ENCODE measurements around the gene PARP11. TPM values are rescaled to one million over a fixed set of nuclear protein-coding genes. Genes with fewer than 3 reads are reported as not detected.

Gene PARP11
- total RNA-seq, 1 experiment from 2014 or later, result 10.3 TPM

DNA sequence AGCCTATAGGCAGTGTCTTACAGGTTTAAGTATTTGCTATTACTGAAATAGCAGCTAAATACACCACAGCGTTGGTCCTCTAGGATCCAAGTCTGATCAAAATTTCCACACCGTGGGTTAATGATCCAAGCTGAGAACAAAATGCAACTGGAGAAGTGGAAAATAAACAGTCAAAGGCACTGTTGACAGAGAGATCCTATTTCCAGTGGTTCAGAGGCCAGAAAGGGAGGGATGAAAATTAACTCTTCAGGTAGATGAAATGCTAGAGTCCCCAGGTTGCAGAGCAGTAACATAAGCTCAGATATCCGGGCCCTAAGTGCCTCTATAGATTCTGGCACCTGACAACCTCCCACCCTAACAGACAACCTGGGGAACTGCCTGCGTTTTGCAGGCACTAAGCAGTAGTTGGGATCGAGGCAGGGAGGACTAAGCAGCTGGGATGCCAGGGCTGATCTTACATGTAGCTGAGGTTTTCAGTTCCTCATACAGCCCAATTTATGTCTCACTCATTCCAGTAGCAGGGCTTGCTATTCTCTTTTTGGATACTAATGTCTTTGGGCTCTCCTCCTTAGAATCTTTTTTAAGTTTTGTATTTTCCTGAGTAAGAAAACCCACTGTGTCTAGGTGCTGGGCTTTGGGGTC, 77.6 kb downstream of the PARP11 start:
- Mint-ChIP-seq H3K27ac (ENCODE audit: low read depth, unreplicated experiment) (no peak overlapping the region), H3K36me3 (ENCODE audit: insufficient read depth, unreplicated experiment) (no peaks in the 10 kb centered on the region), H3K27me3 (ENCODE audit: insufficient read depth, unreplicated experiment) (no peaks in the 10 kb centered on the region), H3K9me3 (ENCODE audit: unreplicated experiment) (no peaks in the 10 kb centered on the region), H3K4me1 (ENCODE audit: insufficient read depth, unreplicated experiment) (no peaks in the 10 kb centered on the region), H3K4me3 (ENCODE audit: unreplicated experiment) (no peak overlapping the region)
- intact Hi-C loops (cut with micrococcal nuclease), result no loop called here
- CTCF ChIA-PET, result interaction anchor here (0.6 to 2.9 kb wide), 6 partner anchors 9 to 520 kb away, joined by 3 to 17 read pairs (median 3); no protein-coding TSS in a partner anchor
- TF ChIP-seq, protein P1, sequence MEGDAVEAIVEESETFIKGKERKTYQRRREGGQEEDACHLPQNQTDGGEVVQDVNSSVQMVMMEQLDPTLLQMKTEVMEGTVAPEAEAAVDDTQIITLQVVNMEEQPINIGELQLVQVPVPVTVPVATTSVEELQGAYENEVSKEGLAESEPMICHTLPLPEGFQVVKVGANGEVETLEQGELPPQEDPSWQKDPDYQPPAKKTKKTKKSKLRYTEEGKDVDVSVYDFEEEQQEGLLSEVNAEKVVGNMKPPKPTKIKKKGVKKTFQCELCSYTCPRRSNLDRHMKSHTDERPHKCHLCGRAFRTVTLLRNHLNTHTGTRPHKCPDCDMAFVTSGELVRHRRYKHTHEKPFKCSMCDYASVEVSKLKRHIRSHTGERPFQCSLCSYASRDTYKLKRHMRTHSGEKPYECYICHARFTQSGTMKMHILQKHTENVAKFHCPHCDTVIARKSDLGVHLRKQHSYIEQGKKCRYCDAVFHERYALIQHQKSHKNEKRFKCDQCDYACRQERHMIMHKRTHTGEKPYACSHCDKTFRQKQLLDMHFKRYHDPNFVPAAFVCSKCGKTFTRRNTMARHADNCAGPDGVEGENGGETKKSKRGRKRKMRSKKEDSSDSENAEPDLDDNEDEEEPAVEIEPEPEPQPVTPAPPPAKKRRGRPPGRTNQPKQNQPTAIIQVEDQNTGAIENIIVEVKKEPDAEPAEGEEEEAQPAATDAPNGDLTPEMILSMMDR (IDR thresholded peaks at IDR 0.05; ENCODE audit: unreplicated experiment), result no peak
- DNase-seq (ENCODE audit: unreplicated experiment), result no peak
- POLR2A ChIA-PET, result interaction anchor here (0.7 kb wide), 1 partner anchor 335 kb away, joined by 3 read pairs; no protein-coding TSS in a partner anchor
- BruUV-seq (replicated peaks), result no TSS peak

DNA sequence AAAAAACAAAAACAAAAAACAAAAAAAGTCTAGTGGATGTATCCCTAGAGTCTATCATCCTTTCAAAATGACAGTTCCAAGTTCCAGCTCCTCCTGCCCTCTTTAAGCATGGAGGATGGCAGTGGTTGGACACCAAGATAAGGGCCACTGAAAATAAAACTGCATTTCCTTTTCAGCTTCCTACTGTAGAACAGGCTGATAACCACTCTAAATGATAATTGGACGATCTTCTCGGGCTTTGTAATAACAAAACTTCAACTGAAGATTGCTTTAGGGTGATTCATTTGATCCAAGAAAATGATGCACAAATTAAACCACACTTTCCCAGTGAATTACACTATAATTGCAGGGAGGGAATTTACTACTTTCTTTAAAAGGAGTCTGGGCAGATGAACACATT, 78.1 kb downstream of the PARP11 start:
- no TSS peak for BruUV-seq (replicated peaks)
- CTCF ChIA-PET, result interaction anchor here (1.0 to 2.9 kb wide), 4 partner anchors 9 to 495 kb away, joined by 3 to 17 read pairs (median 7); no protein-coding TSS in a partner anchor
- intact Hi-C loops (cut with micrococcal nuclease), result no loop called here

DNA sequence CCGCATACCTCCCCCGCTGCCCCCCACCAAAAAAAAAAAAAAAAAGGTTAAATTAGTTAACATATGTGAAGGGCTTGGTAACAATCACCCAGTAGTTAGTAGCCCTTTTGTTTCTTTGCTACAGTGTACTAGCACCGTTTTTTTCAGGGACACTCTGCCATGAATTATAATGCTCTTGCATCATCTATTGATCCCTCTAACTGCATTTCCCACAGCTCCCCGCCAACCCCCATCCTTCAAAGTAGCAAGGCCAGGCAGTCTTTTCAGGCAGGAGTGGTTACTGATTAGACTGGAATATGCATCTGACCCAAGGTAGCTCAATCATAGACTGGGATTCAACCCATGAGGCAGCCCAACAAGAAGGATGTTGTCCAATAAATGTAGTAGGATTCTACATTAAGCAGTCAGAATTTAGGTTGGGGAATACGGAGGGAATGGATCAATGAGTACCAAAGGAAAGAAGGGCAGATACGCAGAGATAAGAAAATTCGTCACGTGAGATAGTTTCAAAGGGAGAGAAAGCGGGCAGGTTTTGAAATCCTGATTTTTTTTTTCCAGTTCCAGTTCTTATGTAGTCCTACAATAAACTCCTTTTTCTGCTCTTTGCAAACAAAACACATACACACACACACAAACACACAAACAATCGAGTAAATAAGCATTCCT, 80.4 kb downstream of the PARP11 start:
- no peak for DNase-seq (ENCODE audit: unreplicated experiment)
- ChIA-PET CTCF (interaction anchor here (0.5 to 2.9 kb wide), 4 partner anchors 11 to 493 kb away, joined by 3 to 12 read pairs (median 4); no protein-coding TSS in a partner anchor), POLR2A (no interaction called here)
- Mint-ChIP-seq H3K27ac (ENCODE audit: low read depth, unreplicated experiment) (no peak overlapping the region), H3K4me1 (ENCODE audit: insufficient read depth, unreplicated experiment) (no peaks in the 10 kb centered on the region), H3K27me3 (ENCODE audit: insufficient read depth, unreplicated experiment) (no peaks in the 10 kb centered on the region), H3K9me3 (ENCODE audit: unreplicated experiment) (no peaks in the 10 kb centered on the region), H3K36me3 (ENCODE audit: insufficient read depth, unreplicated experiment) (no peaks in the 10 kb centered on the region), H3K4me3 (ENCODE audit: unreplicated experiment) (no peak overlapping the region)
- intact Hi-C loops (cut with micrococcal nuclease), result no loop called here
- BruUV-seq (replicated peaks), result no TSS peak
- TF ChIP-seq, protein P1 (IDR thresholded peaks at IDR 0.05; ENCODE audit: unreplicated experiment), result no peak

More for the DNA sequence above, 78.1 kb downstream of the PARP11 start:
- no peaks in the 10 kb centered on the region for H3K27me3 Mint-ChIP-seq (ENCODE audit: insufficient read depth, unreplicated experiment)
- POLR2A ChIA-PET, result interaction anchor here (0.7 kb wide), 1 partner anchor 335 kb away, joined by 3 read pairs; no protein-coding TSS in a partner anchor
- no peaks in the 10 kb centered on the region for H3K36me3 Mint-ChIP-seq (ENCODE audit: insufficient read depth, unreplicated experiment)
- no peaks in the 10 kb centered on the region for H3K9me3 Mint-ChIP-seq (ENCODE audit: unreplicated experiment)
- H3K4me3 Mint-ChIP-seq (ENCODE audit: unreplicated experiment), result no peak overlapping the region
- TF ChIP-seq, protein P1 (IDR thresholded peaks at IDR 0.05; ENCODE audit: unreplicated experiment), result no peak
- H3K27ac Mint-ChIP-seq (ENCODE audit: low read depth, unreplicated experiment), result no peak overlapping the region
- H3K4me1 Mint-ChIP-seq (ENCODE audit: insufficient read depth, unreplicated experiment), result no peaks in the 10 kb centered on the region
- no peak for DNase-seq (ENCODE audit: unreplicated experiment)

DNA sequence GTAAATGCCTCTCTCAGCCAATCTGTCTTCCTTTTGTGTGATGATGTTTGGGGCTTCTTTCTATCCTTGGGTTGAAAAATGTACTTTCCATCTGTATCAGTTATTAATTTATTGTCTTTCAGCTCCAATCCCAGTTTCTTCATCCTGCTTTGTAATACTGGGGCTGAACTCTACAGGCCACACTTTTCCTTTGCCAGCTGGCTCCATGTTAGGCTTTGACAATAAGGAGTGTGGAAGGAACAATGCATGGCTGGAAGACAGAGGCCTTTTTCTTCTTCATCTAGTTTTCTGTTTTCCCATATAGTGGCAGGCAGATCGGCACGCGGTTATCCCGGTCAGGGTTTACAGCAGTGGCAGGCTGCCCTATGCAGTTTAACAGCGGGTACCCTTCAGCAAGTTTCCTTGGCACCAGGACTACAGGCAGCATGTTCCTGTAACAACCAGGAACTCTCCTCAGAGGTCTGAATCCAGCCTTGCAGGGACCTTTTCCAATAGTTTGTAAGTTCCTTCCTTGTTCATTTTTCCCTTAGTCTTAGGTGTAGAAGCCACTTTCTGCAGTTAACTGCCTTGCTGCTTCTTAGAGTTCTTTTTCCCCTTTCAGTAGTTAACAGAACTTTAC, 81.8 kb downstream of the PARP11 start:
- H3K4me1 Mint-ChIP-seq (ENCODE audit: insufficient read depth, unreplicated experiment), result no peaks in the 10 kb centered on the region
- DNase-seq (ENCODE audit: unreplicated experiment), result no peak
- intact Hi-C loops (cut with micrococcal nuclease), result no loop called here
- no peak overlapping the region for H3K4me3 Mint-ChIP-seq (ENCODE audit: unreplicated experiment)
- H3K9me3 Mint-ChIP-seq (ENCODE audit: unreplicated experiment), result no peaks in the 10 kb centered on the region
- no peak overlapping the region for H3K27ac Mint-ChIP-seq (ENCODE audit: low read depth, unreplicated experiment)
- TF ChIP-seq, protein P1 (IDR thresholded peaks at IDR 0.05; ENCODE audit: unreplicated experiment), result no peak
- H3K27me3 Mint-ChIP-seq (ENCODE audit: insufficient read depth, unreplicated experiment), result no peaks in the 10 kb centered on the region
- POLR2A ChIA-PET, result no interaction called here
- no peaks in the 10 kb centered on the region for H3K36me3 Mint-ChIP-seq (ENCODE audit: insufficient read depth, unreplicated experiment)
- CTCF ChIA-PET, result interaction anchor here (1.1 to 2.9 kb wide), 3 partner anchors 12 to 491 kb away, joined by 4 to 12 read pairs (median 8); no protein-coding TSS in a partner anchor
- BruUV-seq (replicated peaks), result no TSS peak
